ENCODE measurements around the gene SOX6.

DNA sequence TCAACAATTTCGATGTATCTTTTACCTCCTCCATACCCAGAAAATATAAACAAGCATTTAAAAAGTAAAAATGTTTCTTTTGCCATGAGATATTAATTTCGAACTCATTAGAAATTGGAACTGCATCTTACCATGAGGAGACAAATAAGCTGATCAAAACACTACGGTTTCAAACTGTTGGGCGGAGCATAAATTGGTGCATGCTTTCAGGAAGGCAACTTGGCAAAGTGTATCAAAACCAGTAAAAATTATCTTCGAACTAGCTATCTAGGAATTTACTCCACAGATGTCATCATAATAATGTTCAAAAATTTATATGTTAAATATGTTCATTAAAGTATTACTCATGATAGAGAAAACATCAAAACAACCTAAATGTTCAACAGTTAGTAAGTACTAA lies 21.4 kb upstream of the SOX6 start:
- TF ChIP-seq POLR2AphosphoS5 (IDR thresholded peaks at IDR 0.05; ENCODE audit: low read depth, low read length): no peak
- TF ChIP-seq, protein P1, sequence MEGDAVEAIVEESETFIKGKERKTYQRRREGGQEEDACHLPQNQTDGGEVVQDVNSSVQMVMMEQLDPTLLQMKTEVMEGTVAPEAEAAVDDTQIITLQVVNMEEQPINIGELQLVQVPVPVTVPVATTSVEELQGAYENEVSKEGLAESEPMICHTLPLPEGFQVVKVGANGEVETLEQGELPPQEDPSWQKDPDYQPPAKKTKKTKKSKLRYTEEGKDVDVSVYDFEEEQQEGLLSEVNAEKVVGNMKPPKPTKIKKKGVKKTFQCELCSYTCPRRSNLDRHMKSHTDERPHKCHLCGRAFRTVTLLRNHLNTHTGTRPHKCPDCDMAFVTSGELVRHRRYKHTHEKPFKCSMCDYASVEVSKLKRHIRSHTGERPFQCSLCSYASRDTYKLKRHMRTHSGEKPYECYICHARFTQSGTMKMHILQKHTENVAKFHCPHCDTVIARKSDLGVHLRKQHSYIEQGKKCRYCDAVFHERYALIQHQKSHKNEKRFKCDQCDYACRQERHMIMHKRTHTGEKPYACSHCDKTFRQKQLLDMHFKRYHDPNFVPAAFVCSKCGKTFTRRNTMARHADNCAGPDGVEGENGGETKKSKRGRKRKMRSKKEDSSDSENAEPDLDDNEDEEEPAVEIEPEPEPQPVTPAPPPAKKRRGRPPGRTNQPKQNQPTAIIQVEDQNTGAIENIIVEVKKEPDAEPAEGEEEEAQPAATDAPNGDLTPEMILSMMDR (IDR thresholded peaks at IDR 0.05): no peak
